GM12864 (cell line): ENCODE measurements around the gene PACS1.

Experiments used
- DNase-seq: peaks from one replicate; pipeline ENCODE4 v3.0.0-alpha.2; 2011; ENCODE audit warnings: low read depth
- H3K4me3 ChIP-seq: 2 replicates; pipeline ENCODE4 v1.5.1; 2011; ENCODE audit warnings: mild to moderate bottlenecking, low read depth, low read length, control low read depth
- CTCF ChIP-seq: IDR thresholded peaks from 2 replicates; pipeline ENCODE4 v1.5.1; 2011; ENCODE audit warnings: low read depth, mild to moderate bottlenecking, moderate library complexity, low read length, control low read depth, inconsistent platforms; ENCODE audit errors: missing control alignments

The PACS1 gene

GRCh38 chr11:66228521-66228920 is 158.4 kb downstream of the PACS1 start:
- no peak for DNase-seq

DNA sequence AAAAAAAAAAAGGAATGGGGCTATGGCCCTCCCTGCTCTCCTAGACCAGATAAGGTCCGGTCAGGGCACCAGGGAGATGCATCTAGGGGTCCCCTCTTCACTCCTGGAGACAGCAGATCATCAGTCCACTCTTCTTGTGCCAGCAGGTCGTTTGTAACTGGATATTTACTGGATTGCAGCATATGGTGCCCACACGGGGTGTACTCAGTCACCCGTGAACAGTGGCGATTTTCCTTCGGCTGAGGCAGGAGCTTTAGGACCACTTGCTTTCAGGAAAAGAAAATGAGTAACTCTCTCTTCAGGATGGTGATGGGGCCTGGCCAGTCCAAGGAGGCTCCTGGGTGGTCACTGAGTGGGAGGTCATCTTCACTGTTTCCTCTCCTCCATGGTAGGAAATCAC is 160.1 kb downstream of the PACS1 start:
- no peak for DNase-seq
- H3K4me3 ChIP-seq, result no peak overlapping the region
- no peak for TF ChIP-seq CTCF

More at GRCh38 chr11:66228521-66228920, 158.4 kb downstream of the PACS1 start:
- no peak for TF ChIP-seq CTCF
- H3K4me3 ChIP-seq, result no peak overlapping the region

DNA sequence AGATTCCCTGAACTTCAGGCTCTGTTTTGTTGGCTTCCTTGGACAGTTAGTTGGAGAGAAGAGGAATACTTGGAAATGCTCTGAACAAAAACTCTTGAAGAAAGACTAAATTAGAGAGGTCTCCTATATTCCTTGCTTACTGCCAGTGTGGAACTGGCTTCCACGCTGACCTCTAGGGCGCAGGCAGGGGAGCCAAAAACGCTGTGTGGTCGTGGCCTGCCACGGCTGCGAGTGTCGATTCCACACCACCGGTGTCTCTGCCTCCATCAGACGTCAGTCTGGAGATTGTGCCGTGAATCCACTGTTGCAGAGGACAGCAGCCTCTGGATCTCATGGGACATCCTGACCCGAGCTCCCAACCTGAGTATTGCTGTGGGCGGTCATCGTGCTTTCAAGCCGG is 160.9 kb downstream of the PACS1 start:
- TF ChIP-seq CTCF, result no peak
- H3K4me3 ChIP-seq, result no peak overlapping the region

GRCh38 chr11:66231561-66231960 is 161.5 kb downstream of the PACS1 start:
- no peak for TF ChIP-seq CTCF
- no peak overlapping the region for H3K4me3 ChIP-seq
- no peak for DNase-seq

More for the DNA sequence above, 160.9 kb downstream of the PACS1 start:
- no peak for DNase-seq

DNA sequence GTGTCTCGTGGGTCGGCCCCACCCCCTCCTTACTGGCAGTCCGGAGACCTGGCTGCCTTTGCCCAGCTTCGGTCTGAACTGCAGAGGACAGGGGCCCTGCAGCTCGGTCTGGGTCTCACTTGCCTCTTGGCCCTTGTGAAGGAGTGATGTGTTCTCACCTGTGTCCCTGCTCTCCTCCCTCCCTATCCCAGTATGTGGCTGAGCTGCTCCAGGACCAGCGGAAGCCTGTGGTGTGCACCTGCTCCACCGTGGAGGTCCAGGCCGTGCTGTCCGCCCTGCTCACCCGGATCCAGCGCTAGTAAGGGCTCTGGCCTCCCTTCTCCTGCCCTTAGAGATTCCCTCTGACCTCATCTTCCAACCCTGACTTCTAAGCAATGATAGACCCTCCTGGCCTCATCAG is 162.7 kb downstream of the PACS1 start:
- H3K4me3 ChIP-seq, result no peak overlapping the region
- DNase-seq, result no peak
- TF ChIP-seq CTCF, result no peak

DNA sequence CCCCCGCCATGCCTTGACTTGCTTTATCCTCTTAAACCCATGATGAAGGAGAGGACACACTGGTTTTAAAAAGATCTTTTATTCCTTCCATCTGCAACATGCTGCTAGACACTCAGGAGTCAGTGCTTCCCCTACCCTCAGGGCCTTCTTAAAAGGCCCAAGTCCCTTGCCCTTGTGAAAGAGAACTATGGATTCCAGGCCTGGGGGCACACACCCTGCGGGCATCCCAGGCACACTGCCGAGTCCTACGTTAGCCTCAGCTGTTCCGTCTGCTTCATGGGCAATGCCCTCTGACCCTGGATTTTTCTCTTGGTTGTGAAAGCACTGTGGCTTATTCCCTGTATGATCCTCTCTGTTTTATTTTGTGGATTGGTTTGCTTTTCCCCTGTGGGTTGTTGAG is 163.2 kb downstream of the PACS1 start:
- TF ChIP-seq CTCF, result no peak
- H3K4me3 ChIP-seq, result no peak overlapping the region
- no peak for DNase-seq

DNA sequence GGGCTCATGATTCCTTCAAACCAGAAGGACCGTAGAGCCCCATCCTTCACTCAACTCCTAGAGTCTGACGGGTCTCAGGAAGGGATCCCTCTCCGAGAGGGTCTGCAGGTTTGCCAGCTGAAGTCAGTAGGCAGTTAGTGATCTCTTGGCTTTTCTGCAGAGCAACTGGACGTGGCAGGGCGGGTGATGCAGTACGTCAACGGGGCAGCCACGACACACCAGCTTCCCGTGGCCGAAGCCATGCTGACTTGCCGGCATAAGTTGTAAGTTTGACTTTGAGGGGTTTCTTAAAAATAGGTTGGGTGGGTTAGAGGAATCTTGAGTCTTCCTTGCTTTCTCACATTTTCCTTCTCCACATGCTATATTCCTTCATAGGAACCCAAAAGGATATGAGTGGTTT is 165.1 kb downstream of the PACS1 start:
- no peak for TF ChIP-seq CTCF
- DNase-seq, result no peak
- H3K4me3 ChIP-seq, result no peak overlapping the region
